ENCODE results near the gene PLEK. TPM values are rescaled to one million over a fixed set of nuclear protein-coding genes. Genes with fewer than 3 reads are reported as not detected.

PLEK gene, protein sequence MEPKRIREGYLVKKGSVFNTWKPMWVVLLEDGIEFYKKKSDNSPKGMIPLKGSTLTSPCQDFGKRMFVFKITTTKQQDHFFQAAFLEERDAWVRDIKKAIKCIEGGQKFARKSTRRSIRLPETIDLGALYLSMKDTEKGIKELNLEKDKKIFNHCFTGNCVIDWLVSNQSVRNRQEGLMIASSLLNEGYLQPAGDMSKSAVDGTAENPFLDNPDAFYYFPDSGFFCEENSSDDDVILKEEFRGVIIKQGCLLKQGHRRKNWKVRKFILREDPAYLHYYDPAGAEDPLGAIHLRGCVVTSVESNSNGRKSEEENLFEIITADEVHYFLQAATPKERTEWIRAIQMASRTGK
- 1 to 10 TPM; 4.2 to 6.4 (median 4.7) TPM for polyA plus RNA-seq (ENCODE audit: insufficient read length in 3 of 3)
- long read RNA-seq, donor 1, partial matches to known transcripts, result 0 of 2 reads
- long read RNA-seq, donor 1, other reads (novel, unspliced or antisense), result 0 of 2 reads
- long read RNA-seq, donor 2, transcript PLEK-201 (9 exons, 2,869 nt), result major isoform, 6 of 7 reads
- long read RNA-seq, donor 2, partial matches to known transcripts, result 0 of 7 reads
- long read RNA-seq, donor 2, other reads (novel, unspliced or antisense), result 0 of 7 reads
- long read RNA-seq, donor 3, partial matches to known transcripts, result 0 of 2 reads
- long read RNA-seq, donor 3, other reads (novel, unspliced or antisense), result 0 of 2 reads
- long read RNA-seq, donor 4, partial matches to known transcripts, result 0 of 2 reads
- long read RNA-seq, donor 4, other reads (novel, unspliced or antisense), result 0 of 2 reads
- long read RNA-seq, donor 5, partial matches to known transcripts, result 0 of 1 reads
- long read RNA-seq, donor 5, other reads (novel, unspliced or antisense), result 0 of 1 reads
- long read RNA-seq, donor 6, partial matches to known transcripts, result 0 of 2 reads
- long read RNA-seq, donor 6, other reads (novel, unspliced or antisense), result 0 of 2 reads
- long read RNA-seq, donor 7, transcript PLEK-201 (9 exons, 2,869 nt), result major isoform, 7 of 7 reads
- long read RNA-seq, donor 7, partial matches to known transcripts, result 0 of 7 reads
- long read RNA-seq, donor 7, other reads (novel, unspliced or antisense), result 0 of 7 reads
- long read RNA-seq, donor 8, partial matches to known transcripts, result 0 of 3 reads
- long read RNA-seq, donor 8, other reads (novel, unspliced or antisense), result 0 of 3 reads
- long read RNA-seq, donor 9, partial matches to known transcripts, result 0 of 2 reads
- long read RNA-seq, donor 9, other reads (novel, unspliced or antisense), result 0 of 2 reads
- long read RNA-seq, donor 10, partial matches to known transcripts, result 0 of 1 reads
- long read RNA-seq, donor 10, other reads (novel, unspliced or antisense), result 0 of 1 reads
- long read RNA-seq, donor 11, partial matches to known transcripts, result 0 of 3 reads
- long read RNA-seq, donor 11, other reads (novel, unspliced or antisense), result 0 of 3 reads
- long read RNA-seq, donor 12, partial matches to known transcripts, result 0 of 4 reads
- long read RNA-seq, donor 12, other reads (novel, unspliced or antisense), result 0 of 4 reads
- long read RNA-seq, donor 13, result 0 reads
- long read RNA-seq, donor 14, result 0 reads
- long read RNA-seq, donor 15, partial matches to known transcripts, result 0 of 2 reads
- long read RNA-seq, donor 15, other reads (novel, unspliced or antisense), result 0 of 2 reads
- long read RNA-seq, donor 16, result 0 reads

DNA sequence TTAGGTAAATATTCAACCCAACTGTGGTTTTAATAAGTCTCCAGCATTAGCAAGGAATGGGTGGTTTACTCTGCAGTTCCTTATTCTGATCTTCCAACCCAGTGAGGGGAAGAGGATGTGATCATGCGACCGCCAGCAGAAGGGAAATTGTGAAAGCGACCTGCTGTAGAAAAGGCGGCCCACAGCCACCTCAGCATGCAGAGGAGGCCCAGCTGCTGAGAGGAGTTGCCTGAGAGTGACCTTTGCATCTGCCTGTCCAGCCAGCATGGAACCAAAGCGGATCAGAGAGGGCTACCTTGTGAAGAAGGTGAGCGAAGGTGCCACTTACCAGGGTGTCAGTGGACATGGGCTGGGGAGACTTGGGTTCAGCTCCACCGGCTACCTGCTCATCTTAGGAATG, at the start of gene PLEK:
Gene PLEK (plus strand): TSS at position 196 of the 400 bp plus-strand sequence. CDS start 70 bp downstream, at position 266.
- DNase-seq, result no peak

DNA sequence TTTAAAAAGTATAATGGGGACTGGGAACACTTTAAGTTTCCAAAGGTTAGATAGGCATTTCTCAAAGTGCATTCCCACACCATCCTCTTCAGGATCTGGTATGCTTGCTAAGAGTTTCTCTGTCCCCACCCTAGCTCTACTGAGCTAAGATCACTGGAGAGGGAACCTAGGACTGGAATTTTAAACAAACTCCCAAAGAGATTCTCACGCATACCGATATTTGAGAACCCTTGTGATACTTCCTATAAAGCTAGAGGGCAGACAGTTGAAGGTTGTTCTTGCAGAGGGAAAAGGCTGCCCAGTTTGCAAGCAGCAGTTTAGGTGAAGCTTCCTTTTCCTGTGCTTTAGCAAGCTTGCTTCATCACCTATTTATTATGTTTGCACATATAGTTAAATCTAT, 49.0 kb upstream of the PLEK start:
- DNase-seq, result no peak

DNA sequence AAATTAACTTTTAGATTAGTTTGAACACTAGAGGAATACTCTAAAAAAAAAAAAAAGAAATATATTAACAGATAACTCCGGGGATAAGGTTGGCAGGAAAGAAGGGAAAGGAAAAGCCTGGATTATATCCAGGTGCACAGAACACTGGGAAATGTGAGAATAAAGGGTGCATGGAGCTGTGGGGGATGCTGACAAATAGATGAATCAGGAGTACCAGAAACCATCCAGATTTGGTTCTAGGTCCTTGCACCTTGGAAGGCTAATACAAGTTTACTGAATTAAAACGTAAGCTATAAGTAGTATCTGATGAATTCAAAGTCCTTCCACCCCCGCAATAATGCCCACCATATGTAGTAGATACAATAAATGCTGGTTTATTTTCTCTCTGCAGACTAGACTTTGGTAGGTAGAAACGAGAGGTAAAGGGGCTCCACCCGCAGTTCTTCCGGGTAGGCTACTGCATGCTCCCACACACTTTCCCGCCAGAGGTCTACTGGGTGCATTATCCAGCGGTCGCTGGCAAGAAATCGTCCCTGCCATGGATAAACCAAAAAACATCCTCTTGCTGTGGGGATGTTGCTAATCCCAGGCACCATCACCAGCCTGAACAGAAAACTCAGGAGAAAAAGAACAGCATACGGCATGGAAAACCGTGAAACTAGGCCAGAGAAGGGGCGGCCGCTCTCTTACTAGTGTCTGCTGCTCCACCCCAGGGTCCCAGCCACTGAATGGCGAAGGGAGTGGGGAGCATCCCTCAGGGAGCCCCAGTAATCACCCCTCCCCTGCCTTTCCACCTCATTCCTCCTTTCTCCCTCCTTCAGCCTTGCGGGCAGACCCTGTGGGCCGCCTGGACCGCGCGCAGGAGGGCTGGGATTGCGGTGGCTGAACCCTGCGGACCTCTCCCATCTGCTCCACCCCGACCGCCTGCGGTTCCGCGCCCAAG, 46.8 kb upstream of the PLEK start:
- peak; percentile 2 for DNase-seq

DNA sequence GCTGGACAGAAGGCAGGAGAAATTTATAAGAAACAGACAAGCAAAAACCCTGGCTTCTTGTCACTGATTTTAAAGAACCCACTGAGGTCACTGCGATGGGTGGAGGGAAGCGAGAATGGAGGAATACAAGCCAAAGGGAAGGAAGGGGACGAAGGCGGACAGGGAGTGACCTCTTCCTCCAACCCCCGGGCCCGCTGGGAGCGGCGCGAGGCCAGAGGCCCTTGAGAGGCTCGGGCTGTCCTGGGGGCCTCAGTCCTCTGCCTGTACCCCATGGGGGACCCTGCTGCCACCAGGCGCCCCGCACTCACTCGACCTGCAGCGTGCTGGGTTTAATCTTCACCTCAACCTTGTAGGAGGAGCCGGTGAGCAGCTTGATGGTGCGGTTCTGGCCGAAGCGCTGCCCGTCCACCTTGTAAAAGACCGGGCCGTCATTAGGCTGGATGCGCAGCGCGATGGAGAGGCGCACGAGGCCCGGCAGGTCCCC, 46.1 kb upstream of the PLEK start:
- peak; percentile 1 for DNase-seq

- peak; percentile 72 for DNase-seq
Measured at GRCh38 chr2:68319398-68320117, 45.5 kb upstream of the PLEK start, which contains the start of gene CNRIP1. CNRIP1 (minus strand) TSS chr2:68319949; CDS start chr2:68319400, 549 bp downstream.

- peak; percentile 65 for DNase-seq
Measured at GRCh38 chr2:68320118-68320641, 44.9 kb upstream of the PLEK start.

DNA sequence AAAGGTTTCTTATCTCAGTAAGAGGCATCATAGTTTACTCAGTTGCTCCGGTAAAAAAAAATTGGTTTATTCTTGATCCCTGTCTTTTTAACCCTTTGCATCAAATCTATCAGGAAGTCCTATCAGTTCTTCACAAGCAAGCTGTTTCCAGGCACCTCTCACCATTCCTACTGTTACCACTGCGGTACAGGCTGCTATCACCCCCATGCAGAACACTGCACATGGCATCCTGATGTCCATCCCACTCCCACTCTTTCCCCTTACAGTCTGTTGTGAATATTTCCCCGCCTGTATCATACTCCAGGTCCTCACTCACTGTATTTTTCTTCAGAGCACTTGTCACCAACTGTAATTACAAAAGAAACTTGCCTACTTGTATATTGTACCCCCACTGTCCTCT, 40.0 kb upstream of the PLEK start:
- DNase-seq, result no peak

DNA sequence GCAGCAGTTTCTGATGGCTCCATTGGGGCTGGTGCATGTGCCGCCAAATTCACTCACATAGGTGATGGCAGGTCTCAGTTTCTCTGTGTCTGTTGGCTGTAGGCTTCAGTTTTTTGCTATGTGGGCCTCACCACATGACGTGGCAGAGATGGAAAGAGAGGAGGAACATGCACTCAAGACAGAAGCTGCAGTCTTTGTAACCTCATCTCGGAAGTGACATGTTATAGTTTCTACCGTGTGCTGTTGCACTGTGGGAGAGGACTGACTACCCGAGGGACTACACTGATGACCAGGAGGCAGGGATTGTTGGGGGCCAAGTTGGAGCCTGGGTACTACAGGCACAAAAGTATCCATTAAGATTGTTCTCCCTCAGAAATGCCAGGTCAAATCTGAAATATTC, 36.2 kb upstream of the PLEK start:
- DNase-seq, result no peak

- DNase-seq, result no peak
Measured at GRCh38 chr2:68330691-68331090, 34.4 kb upstream of the PLEK start.

- no peak for DNase-seq
Measured at GRCh38 chr2:68333009-68333408, 32.1 kb upstream of the PLEK start.

DNA sequence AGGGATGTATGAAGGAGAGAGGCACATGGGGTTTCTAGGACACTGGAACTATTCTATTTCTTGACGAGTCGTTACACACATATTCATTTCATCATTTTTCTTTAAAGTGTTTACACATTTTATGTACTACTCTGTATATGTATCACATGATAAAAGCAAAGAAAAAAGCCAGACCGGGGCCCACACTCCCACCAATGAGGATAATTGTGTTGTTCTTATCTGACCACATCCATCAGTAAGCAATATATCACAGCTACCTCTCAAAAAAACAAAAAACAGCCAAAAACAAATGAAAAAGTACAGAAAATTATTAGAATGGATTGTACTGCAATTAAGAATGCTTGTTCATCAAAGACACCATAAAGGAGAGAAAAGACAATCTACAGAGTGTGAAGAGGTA, 31.2 kb upstream of the PLEK start:
- no peak for DNase-seq

GRCh38 chr2:68336192-68336591, 28.9 kb upstream of the PLEK start:
- no peak for DNase-seq

DNA sequence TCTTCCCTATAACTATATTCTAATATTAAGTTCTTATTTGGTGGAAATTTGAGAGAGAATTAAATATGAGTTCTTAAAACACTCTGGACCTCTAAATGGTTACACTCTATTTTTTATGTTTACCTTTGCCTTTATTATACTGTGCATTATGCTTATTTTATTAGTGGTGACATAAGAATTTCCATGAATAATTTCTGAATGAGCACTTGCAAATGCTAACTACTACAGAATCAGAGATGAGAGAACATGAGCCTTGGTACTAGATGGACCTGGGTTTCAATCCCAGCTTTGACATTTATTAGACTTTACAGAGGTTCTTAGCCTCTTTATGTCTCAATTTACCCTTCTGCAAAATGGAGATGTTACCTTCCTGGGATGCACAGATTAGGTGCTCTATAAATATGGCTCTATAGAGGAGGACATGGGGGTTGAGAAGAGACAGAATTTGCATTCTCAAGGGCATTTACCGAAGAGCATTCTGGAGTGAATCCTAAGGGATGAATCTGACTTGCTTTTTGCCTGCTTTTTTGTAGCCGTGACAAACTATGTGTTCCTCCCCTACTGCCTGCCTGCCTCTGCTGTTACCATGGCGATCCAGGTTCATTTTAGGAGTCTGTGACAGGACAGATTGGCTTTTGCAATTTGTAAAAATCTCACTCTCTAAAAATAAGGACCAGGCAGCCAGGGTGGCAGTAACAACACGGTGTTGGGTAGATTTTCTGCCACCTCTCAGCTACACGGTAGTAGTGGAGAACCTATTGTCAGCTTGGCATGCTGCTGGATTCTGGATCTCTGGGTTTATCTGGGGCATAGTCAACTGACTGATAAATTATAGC, 24.6 kb upstream of the PLEK start:
- DNase-seq, result no peak

- no peak for DNase-seq
Measured at GRCh38 chr2:68341062-68341329, 24.1 kb upstream of the PLEK start.

DNA sequence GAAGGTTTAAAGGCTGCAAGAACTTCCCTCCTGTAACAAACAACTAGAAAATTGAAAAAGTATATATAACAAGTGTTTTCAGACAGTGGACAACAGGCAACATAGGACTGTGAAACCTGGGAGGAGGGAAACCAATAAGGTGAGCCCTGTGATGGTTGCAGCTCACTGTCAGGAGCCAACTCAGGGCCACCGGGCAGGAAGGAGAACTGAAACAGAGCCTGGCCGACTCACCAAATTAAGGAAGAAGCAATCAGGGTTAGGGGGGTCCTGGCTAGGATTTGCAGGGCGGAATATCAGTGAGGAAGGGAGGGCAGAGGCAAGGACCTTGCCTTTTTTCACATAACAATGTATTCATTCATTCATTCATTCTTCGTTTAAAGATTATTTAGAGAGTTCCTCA, 23.5 kb upstream of the PLEK start:
- DNase-seq, result no peak

GRCh38 chr2:68342470-68342869, 22.6 kb upstream of the PLEK start:
- DNase-seq, result no peak

DNA sequence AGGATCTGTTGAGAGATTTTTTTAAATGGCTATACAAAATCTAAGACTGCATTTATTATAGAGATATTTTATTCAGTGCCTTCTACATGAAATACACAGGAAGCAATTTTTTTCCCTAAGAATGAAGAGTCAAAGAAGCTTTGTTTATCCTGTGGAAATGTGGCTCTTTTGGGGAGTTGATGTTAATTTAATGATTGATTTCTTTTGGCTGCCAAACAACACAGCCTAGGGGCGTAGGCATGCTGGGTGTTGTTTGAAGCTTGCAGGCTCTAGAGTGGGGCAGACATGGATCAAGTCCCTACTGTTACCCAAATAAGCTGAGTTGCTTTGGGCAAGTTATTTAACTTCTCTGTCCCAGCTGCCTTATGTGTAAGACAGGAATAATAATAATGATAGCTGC, 21.1 kb upstream of the PLEK start:
- no peak for DNase-seq
